HG03439 (cell line): ENCODE measurements around the gene THOC3.
"Not testable (repeated sequence)": the region's sequence is repeated elsewhere in the genome, so short reads cannot be mapped to it uniquely, and the experiment has no call there.

Source experiments
- ATAC-seq: cut with Tn5 transposase; IDR thresholded peaks from one replicate; pipeline ENCODE4 v1.9.1; 2021; ENCODE audit warnings: mild to moderate bottlenecking, moderate library complexity; ENCODE audit not compliant: unreplicated experiment

The THOC3 gene, protein sequence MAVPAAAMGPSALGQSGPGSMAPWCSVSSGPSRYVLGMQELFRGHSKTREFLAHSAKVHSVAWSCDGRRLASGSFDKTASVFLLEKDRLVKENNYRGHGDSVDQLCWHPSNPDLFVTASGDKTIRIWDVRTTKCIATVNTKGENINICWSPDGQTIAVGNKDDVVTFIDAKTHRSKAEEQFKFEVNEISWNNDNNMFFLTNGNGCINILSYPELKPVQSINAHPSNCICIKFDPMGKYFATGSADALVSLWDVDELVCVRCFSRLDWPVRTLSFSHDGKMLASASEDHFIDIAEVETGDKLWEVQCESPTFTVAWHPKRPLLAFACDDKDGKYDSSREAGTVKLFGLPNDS

DNA sequence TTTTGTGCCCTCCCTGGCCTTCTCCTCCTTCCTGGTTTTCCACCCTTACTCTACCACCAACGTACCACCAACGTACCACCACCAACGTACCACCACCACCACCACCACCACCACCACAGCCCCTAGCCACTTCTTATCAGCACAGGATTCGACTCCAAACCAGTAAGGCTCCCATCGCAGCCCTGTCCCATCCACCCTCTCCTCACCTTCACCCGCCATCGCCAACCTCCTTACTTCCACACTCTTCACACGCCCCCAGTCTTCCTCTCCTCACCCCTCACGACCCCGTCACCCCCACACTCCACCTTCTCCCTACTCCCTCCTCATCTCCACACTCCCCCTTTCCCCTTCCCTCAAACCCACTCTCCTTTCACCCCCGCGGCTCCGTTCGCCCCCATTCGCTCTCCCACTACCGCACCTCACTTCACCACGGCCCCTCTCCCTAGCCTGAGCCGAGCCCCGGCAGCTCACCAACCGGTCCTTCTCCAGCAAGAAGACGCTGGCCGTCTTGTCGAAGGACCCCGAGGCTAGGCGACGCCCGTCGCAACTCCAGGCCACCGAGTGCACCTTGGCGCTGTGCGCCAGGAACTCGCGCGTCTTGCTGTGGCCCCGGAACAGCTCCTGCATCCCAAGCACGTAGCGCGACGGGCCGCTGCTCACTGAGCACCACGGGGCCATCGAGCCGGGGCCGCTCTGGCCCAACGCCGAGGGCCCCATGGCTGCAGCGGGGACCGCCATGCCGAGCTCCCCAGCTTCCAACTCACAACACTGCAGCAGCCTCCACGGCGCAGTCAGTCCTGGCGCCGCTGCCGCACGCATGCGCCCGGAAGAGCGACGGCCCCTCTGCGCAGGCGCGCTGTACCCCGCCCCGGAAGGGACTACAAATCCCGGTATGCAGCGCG lies at the start of gene THOC3:
THOC3 (minus strand) TSS at position 845 of the 902 bp plus-strand sequence; CDS start at position 738, 107 bp downstream.
- ATAC-seq, result peak; percentile 98

DNA sequence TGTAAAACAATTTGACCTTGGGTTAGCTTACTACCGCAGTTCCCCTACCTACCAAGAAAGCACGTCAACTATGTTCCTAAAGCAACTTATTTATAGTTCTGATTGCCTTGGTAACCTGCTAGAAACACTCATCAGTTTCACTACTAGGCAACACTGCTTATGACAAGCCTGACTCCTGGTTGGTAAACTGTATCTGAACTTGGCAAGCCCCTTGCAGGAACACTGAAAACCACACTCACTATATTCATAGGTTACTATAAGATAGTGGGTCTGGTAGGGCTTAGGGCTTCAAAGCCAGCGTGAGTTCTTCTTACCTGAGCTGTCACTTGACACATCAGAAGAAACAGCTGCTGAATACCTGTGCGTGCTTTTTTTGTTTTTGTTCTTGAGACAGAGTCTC lies 49.2 kb upstream of the THOC3 start:
- ATAC-seq, result not testable (repeated sequence)

DNA sequence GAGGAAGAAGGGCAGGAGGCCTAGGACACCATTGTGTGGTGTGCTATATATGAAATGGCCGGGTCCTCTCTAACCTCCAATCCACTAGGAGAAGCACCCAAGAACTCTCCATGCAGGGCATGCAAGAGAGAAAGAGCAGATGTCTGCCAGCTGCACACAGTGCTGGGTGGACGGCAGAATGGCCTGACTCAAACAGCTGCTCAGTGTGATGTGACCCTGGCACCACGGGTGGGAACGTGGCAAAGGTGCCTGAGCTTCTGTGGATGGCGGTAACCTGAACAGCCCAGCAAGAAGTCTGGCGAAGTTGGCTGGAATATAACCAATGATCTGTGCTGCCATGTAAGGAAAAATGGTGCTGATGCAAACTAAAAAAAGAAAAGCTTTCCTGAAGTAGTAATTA lies 46.2 kb upstream of the THOC3 start:
- not testable (repeated sequence) for ATAC-seq

- not testable (repeated sequence) for ATAC-seq
Observed at GRCh38 chr5:176011088-176011487, 43.0 kb upstream of the THOC3 start.

DNA sequence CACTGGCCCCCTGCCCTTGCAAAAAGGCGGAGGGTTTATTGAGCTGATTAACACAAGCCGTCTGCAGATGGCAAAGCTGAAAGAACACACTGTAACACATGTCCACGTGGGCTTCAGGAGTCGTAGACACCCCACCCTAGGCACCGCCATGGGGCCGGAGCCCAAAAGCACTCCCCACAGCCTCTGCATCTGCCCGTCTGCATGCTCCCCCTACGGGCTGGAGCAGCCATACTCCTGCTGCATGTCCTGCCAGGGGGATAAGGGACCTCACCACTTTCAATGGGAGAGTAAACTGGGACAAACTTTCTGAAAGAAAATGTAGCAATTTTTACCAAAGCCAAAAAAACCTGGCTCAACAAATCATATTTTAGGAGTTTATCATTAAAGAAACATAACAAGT lies 42.1 kb upstream of the THOC3 start:
- ATAC-seq, result not testable (repeated sequence)

- not testable (repeated sequence) for ATAC-seq
Observed at GRCh38 chr5:176007220-176007619, 39.1 kb upstream of the THOC3 start.

DNA sequence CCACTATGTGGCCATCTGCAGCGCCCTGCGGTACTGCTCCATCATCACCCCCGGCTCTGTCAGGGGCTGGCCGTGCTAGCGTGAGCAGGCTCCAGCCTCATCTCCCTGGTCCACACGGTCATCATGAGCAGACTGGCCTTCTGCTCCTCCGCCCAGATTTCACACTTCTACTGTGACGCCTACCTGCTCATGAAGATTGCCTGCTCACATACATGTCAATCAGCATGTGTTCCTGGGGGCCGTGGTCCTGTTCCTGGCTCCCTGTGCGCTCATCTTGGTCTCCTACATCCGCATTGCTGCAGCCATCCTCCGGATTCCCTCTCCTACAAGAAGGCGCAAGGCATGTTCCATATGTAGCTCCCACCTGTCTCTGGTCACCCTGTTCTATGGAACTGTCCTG lies 38.7 kb upstream of the THOC3 start:
- not testable (repeated sequence) for ATAC-seq

DNA sequence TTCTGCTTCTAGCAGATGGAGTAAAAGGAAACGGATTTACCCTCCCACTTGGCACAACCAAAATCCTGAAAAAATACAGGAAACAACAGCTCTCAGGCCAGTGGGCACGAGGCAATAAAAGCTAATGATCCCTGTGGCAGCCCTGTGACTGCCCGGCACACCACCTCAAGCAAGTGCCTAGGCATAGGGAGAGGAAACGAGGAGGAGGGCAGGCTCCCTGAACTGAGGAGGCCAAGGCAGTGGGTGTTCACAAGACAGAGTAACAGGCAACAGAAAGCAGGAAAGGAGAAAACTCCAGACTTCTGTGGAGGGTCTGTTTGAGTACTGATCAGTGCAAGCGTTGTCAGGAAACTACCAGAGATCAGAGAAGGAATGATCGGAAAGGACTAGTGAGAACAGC lies 29.9 kb upstream of the THOC3 start:
- not testable (repeated sequence) for ATAC-seq

GRCh38 chr5:175997495-175997894 lies 29.4 kb upstream of the THOC3 start:
- not testable (repeated sequence) for ATAC-seq

DNA sequence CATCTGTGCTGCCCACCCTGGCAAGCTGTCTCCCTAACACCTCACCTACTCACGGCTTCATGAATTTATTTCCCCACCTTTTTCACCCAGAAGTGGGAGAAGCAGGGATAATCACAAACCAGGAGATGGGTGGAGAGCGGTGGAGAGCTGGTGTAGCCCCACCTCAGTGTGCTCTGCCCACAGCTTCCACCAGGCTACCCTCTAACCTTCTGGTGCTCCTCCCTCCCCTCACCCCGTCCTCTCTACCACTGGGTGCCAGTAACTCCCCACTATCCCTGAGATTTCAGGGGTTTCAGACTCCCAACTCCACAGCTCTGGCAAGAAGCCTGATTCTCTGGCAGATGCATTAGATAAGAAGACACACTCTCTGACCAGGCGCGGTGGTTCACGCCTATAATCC lies 28.7 kb upstream of the THOC3 start:
- ATAC-seq, result not testable (repeated sequence)

- not testable (repeated sequence) for ATAC-seq
Observed at GRCh38 chr5:175995506-175995905, 27.4 kb upstream of the THOC3 start.

- not testable (repeated sequence) for ATAC-seq
Observed at GRCh38 chr5:175979371-175979995, 11.4 kb upstream of the THOC3 start.

DNA sequence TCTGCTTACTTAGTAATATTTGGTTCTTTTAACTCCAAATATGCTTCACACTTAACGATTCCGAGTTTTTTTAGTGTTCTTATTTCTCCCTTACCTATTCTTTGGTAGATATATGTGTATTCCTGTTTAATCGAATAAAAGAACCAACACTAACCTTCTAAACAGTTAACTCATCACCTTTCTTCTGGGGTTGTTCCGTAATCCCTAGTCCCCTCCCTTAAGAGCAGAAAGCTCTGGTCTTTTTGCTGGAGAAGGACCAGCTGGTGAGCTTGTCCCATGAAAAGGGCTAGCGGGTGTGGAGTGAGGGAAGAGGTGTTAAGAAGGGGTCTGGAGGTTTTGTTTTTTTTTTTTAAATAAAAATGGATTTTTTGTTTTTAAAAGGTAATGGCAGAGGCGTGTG lies 266 bp upstream of the THOC3 start:
- peak; percentile 36 for ATAC-seq

DNA sequence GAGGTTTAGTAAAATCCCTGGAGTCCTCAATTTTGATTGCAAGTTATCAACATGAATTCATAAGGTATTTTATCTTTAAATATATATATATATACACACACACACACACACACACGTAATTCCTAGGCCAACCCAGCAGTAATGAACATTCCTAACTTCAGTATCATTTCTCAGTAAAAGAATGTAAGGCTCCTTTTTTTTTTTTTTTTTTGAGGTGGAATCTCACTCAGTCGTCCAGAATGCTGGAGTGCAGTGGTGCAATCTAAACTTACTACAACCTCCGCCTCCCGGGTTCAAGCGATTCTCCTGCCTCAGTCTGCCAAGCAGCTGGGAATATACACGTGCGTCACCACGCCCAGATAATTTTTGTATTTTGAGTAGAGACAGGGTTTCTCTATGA lies 5.8 kb downstream of the THOC3 start:
- not testable (repeated sequence) for ATAC-seq

- not testable (repeated sequence) for ATAC-seq
Observed at GRCh38 chr5:175960228-175960627, 7.9 kb downstream of the THOC3 start.

- not testable (repeated sequence) for ATAC-seq
Observed at GRCh38 chr5:175958515-175958914, 9.6 kb downstream of the THOC3 start.

GRCh38 chr5:175954107-175954506 lies 14.0 kb downstream of the THOC3 start:
- not testable (repeated sequence) for ATAC-seq

DNA sequence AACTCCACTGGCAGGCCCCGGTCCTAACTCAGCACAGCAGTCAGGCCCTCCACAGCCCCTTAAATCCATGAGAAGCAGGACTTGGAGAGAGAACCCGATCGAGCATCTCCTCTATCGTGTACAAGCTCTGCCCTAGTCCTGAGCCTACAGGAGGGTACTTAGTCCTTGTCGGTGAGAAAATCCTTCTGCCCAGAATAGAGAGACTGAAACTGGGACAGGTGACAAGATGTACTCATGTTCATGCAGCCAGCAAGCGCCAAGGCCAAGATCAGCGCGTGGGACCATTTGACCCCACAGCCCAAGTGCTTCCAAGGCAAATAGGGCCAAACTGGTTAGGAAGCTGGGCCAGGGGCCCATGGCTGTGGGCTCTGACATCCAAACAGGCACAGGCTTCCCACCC lies 15.3 kb downstream of the THOC3 start:
- ATAC-seq, result not testable (repeated sequence)

DNA sequence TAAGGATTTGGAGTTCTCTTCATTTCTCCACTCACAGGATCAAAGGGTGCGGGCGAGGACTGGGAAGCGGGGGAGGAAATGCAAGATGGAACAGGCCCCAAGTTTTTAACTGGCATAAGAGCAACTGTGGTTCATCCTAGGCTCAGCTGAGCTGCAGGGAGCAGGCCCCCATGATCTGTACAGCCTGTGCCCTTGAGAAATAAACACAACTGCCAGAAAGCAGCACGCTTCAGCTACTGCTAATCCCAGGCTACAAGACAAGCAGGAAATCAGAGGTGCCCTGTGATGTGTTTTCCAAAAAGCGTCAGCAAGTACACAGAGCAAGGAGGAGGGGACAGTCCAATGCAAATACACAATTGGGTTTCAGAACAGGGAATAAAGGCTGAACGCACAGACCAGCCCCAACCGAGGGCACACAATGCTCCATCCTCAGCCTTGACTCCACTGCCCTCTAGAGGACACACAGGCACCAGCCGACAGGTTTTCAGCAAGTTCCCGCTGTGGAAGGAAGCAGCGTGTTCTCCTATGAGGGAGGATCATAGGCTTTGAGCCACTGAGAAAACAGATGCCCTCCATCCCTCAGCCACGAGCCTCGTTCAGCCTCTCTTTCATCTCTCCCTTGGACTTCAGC lies 16.7 kb downstream of the THOC3 start:
- ATAC-seq, result peak; percentile 61

- not testable (repeated sequence) for ATAC-seq
Observed at GRCh38 chr5:175948329-175949108, 19.6 kb downstream of the THOC3 start.
